ENCODE measurements around the gene MECP2.

- TF ChIP-seq CTCF (IDR thresholded peaks at IDR 0.05; ENCODE audit: insufficient read depth, low read length) = no peak
- TF ChIP-seq POLR2AphosphoS5 (IDR thresholded peaks at IDR 0.05; ENCODE audit: low read depth) = no peak
- TF ChIP-seq, protein P1, sequence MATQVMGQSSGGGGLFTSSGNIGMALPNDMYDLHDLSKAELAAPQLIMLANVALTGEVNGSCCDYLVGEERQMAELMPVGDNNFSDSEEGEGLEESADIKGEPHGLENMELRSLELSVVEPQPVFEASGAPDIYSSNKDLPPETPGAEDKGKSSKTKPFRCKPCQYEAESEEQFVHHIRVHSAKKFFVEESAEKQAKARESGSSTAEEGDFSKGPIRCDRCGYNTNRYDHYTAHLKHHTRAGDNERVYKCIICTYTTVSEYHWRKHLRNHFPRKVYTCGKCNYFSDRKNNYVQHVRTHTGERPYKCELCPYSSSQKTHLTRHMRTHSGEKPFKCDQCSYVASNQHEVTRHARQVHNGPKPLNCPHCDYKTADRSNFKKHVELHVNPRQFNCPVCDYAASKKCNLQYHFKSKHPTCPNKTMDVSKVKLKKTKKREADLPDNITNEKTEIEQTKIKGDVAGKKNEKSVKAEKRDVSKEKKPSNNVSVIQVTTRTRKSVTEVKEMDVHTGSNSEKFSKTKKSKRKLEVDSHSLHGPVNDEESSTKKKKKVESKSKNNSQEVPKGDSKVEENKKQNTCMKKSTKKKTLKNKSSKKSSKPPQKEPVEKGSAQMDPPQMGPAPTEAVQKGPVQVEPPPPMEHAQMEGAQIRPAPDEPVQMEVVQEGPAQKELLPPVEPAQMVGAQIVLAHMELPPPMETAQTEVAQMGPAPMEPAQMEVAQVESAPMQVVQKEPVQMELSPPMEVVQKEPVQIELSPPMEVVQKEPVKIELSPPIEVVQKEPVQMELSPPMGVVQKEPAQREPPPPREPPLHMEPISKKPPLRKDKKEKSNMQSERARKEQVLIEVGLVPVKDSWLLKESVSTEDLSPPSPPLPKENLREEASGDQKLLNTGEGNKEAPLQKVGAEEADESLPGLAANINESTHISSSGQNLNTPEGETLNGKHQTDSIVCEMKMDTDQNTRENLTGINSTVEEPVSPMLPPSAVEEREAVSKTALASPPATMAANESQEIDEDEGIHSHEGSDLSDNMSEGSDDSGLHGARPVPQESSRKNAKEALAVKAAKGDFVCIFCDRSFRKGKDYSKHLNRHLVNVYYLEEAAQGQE (IDR thresholded peaks at IDR 0.05; ENCODE audit: insufficient replicate concordance, low read depth) = no peak
Observed at GRCh38 chrX:154059729-154060245, 37.7 kb downstream of the MECP2 start.
